ENCODE data around the gene INPP5E. TPM values are rescaled to one million over a fixed set of nuclear protein-coding genes. Genes with fewer than 3 reads are reported as not detected.
"Not testable (repeated sequence)": the region's sequence is repeated elsewhere in the genome, so short reads cannot be mapped to it uniquely, and the experiment has no call there.

The INPP5E gene
- total RNA-seq, 4 donors from 2014 or later = 10.0 to 17.8 (median 12.1) TPM

- peak overlapping the region; percentile 45 for H3K4me3 ChIP-seq (ENCODE audit: low read depth, poor library complexity, severe bottlenecking)
- WGBS, 2 donors = 12 to 15% methylated on average over 33 to 42 of the region's 71 CpGs
- TF ChIP-seq POLR2A (IDR thresholded peaks at IDR 0.05) (no peak), CTCF (IDR thresholded peaks at IDR 0.05) (no peak)
- intact Hi-C loops (cut with DNase I; ENCODE audit: low total_unique reads) = no loop called here
- DNase-seq (ENCODE audit: low spot score in 2 of 2) = peak in 1 of 2 donors; percentile 90
These were observed 29.8 kb downstream of the INPP5E start for GRCh38 chr9:136409557-136410455.

GRCh38 chr9:136407911-136408310, 31.7 kb downstream of the INPP5E start:
- intact Hi-C loops (cut with DNase I; ENCODE audit: low total_unique reads) = no loop called here
- H3K4me3 ChIP-seq (ENCODE audit: low read depth, poor library complexity, severe bottlenecking) = no peak overlapping the region
- TF ChIP-seq CTCF (IDR thresholded peaks at IDR 0.05) (no peak), POLR2A (IDR thresholded peaks at IDR 0.05) (no peak)
- DNase-seq (ENCODE audit: low spot score in 2 of 2) = no peak
- 83 to 91% methylated on average over 7 of the region's 7 CpGs for WGBS, 2 donors

- intact Hi-C loops (cut with DNase I; ENCODE audit: low total_unique reads); H3K4me3 ChIP-seq (ENCODE audit: low read depth, poor library complexity, severe bottlenecking); DNase-seq (ENCODE audit: low spot score in 2 of 2): not testable (repeated sequence)
- WGBS, 2 donors = 88 to 93% methylated on average over 19 to 28 of the region's 28 CpGs
These were observed 32.6 kb downstream of the INPP5E start for GRCh38 chr9:136407061-136407460.

- WGBS, 2 donors = 84 to 85% methylated on average over 10 of the region's 10 CpGs
- DNase-seq (ENCODE audit: low spot score in 2 of 2); H3K4me3 ChIP-seq (ENCODE audit: low read depth, poor library complexity, severe bottlenecking); intact Hi-C loops (cut with DNase I; ENCODE audit: low total_unique reads): not testable (repeated sequence)
These were observed 33.7 kb downstream of the INPP5E start for GRCh38 chr9:136405904-136406303.

GRCh38 chr9:136405481-136405880, 34.2 kb downstream of the INPP5E start:
- DNase-seq (ENCODE audit: low spot score in 2 of 2) = no peak
- H3K4me3 ChIP-seq (ENCODE audit: low read depth, poor library complexity, severe bottlenecking) = no peak overlapping the region
- TF ChIP-seq CTCF (IDR thresholded peaks at IDR 0.05) = no peak
- no peak for TF ChIP-seq POLR2A (IDR thresholded peaks at IDR 0.05)
- WGBS, 2 donors = 63 to 67% methylated on average over 7 of the region's 7 CpGs
- intact Hi-C loops (cut with DNase I; ENCODE audit: low total_unique reads) = no loop called here

- WGBS, 2 donors = 63 to 68% methylated on average over 14 of the region's 14 CpGs
- intact Hi-C loops (cut with DNase I; ENCODE audit: low total_unique reads) = no loop called here
- no peak for DNase-seq (ENCODE audit: low spot score in 2 of 2)
- no peak overlapping the region for H3K4me3 ChIP-seq (ENCODE audit: low read depth, poor library complexity, severe bottlenecking)
- TF ChIP-seq CTCF (IDR thresholded peaks at IDR 0.05) (no peak), POLR2A (IDR thresholded peaks at IDR 0.05) (no peak)
These were observed 34.9 kb downstream of the INPP5E start for GRCh38 chr9:136404801-136405136.

Measured in lower leg skin (tissue), 4 donors.